Liver (tissue), 9 donors: ENCODE data around the gene RYR2. TPM values are rescaled to one million over a fixed set of nuclear protein-coding genes. Genes with fewer than 3 reads are reported as not detected.

Experiments
- DNase-seq: peaks from one replicate; pipeline ENCODE4 v3.0.0-alpha.2; 2017; ENCODE audit warnings: low spot score
- H3K27ac ChIP-seq, 2 donors: one replicate each; pipeline ENCODE4 v1.7.0; 2013; ENCODE audit warnings: inconsistent platforms in 2 of 2, low read length in 2 of 2, control low read depth in 1 of 2, low read depth in 1 of 2, mild to moderate bottlenecking in 1 of 2
- H3K27me3 ChIP-seq, 4 donors: one replicate each; pipeline versions ENCODE4 v1.6.1 to v1.7.0; 2013; ENCODE audit warnings: low read length in 3 of 4, inconsistent platforms in 1 of 4, mild to moderate bottlenecking in 1 of 4, moderate library complexity in 1 of 4; ENCODE audit not compliant: control insufficient read depth in 4 of 4, insufficient read depth in 4 of 4
- H3K36me3 ChIP-seq, 4 donors: one replicate each; pipeline versions ENCODE4 v1.6.1 to v1.7.0; 2013; ENCODE audit warnings: low read length in 3 of 4, mild to moderate bottlenecking in 3 of 4, low read depth in 1 of 4, moderate library complexity in 1 of 4; ENCODE audit not compliant: control insufficient read depth in 4 of 4, insufficient read depth in 3 of 4
- H3K4me1 ChIP-seq, 4 donors: one replicate each; pipeline versions ENCODE4 v1.6.1 to v1.7.0; 2013; ENCODE audit warnings: low read length in 3 of 4, mild to moderate bottlenecking in 3 of 4, moderate library complexity in 1 of 4; ENCODE audit not compliant: control insufficient read depth in 4 of 4, insufficient read depth in 4 of 4
- H3K4me3 ChIP-seq, 3 donors: one replicate each; pipeline versions ENCODE4 v1.6.1 to v1.7.0; 2013; ENCODE audit warnings: low read length in 3 of 3, control low read depth in 1 of 3, low read depth in 1 of 3, mild to moderate bottlenecking in 1 of 3
- H3K9ac ChIP-seq, 2 donors: one replicate each; pipeline ENCODE4 v1.7.0; 2013; ENCODE audit warnings: low read length in 2 of 2, mild to moderate bottlenecking in 2 of 2, moderate library complexity in 2 of 2, control low read depth in 1 of 2, low read depth in 1 of 2
- H3K9me3 ChIP-seq, 4 donors: one replicate each; pipeline versions ENCODE4 v1.6.1 to v1.7.0; 2013; ENCODE audit warnings: low read length in 3 of 4; ENCODE audit not compliant: control insufficient read depth in 4 of 4
- ATF3 ChIP-seq: IDR thresholded peaks from 2 replicates; pipeline ENCODE4 v1.6.1; 2016; ENCODE audit warnings: antibody characterized with exemption
- EGR1 ChIP-seq, 2 donors: IDR thresholded peaks; 2 replicates each; pipeline ENCODE4 v1.6.1; 2016 to 2018; ENCODE audit warnings: antibody characterized with exemption in 2 of 2, low read depth in 2 of 2
- FOXA2 ChIP-seq: IDR thresholded peaks from 2 replicates; pipeline ENCODE4 v1.6.1; 2016; ENCODE audit warnings: antibody characterized with exemption
- GABPA ChIP-seq, 2 donors: IDR thresholded peaks in 1 of 2; conservative IDR thresholded peaks in 1 of 2; 2 replicates each; pipeline ENCODE4 v1.6.1; 2016; ENCODE audit warnings: antibody characterized with exemption in 2 of 2, mild to moderate bottlenecking in 1 of 2, moderate library complexity in 1 of 2
- HNF4A ChIP-seq, 2 donors: conservative IDR thresholded peaks; 2 replicates each; pipeline ENCODE4 v1.6.1; 2016; ENCODE audit warnings: antibody characterized with exemption in 2 of 2, mild to moderate bottlenecking in 2 of 2
- HNF4G ChIP-seq: IDR thresholded peaks from 2 replicates; pipeline ENCODE4 v1.6.1; 2016; ENCODE audit warnings: antibody characterized with exemption
- JUND ChIP-seq, 2 donors: IDR thresholded peaks; 2 replicates each; pipeline ENCODE4 v1.6.1; 2016; ENCODE audit warnings: antibody characterized with exemption in 2 of 2
- MAX ChIP-seq: IDR thresholded peaks from 2 replicates; pipeline ENCODE4 v1.6.1; 2016; ENCODE audit warnings: antibody characterized with exemption
- NR2F2 ChIP-seq: IDR thresholded peaks from 2 replicates; pipeline ENCODE4 v1.6.1; 2016; ENCODE audit warnings: antibody characterized with exemption
- RAD21 ChIP-seq, 2 donors: IDR thresholded peaks; 2 replicates each; pipeline ENCODE4 v1.6.1; 2016; ENCODE audit warnings: antibody characterized with exemption in 2 of 2, mild to moderate bottlenecking in 2 of 2
- REST ChIP-seq: IDR thresholded peaks from 2 replicates; pipeline ENCODE4 v1.6.1; 2016; ENCODE audit warnings: antibody characterized with exemption, mild to moderate bottlenecking
- RXRA ChIP-seq, 2 donors: IDR thresholded peaks; 2 replicates each; pipeline ENCODE4 v1.6.1; 2017 to 2018; ENCODE audit warnings: antibody characterized with exemption in 2 of 2, mild to moderate bottlenecking in 1 of 2
- SP1 ChIP-seq: IDR thresholded peaks from 2 replicates; pipeline ENCODE4 v1.6.1; 2018; ENCODE audit warnings: antibody characterized with exemption, mild to moderate bottlenecking
- TAF1 ChIP-seq: conservative IDR thresholded peaks from 2 replicates; pipeline ENCODE4 v1.6.1; 2016; ENCODE audit warnings: antibody characterized with exemption, mild to moderate bottlenecking
- YY1 ChIP-seq: IDR thresholded peaks from 2 replicates; pipeline ENCODE4 v1.6.1; 2016; ENCODE audit warnings: antibody characterized with exemption, mild to moderate bottlenecking
- WGBS: extraction: QIAGEN DNeasy Blood & Tissue Kit; methylation state at CpG from one replicate; pipeline ENCODE4 v1.1.7; 2013; 5-methylcytosine and 5-hydroxymethylcytosine counted together
- polyA plus RNA-seq, 2 donors: library from polyadenylated mRNA; stranded (reverse) in 1 of 2; unstranded in 1 of 2; fragments of 200-250 nt in 1 of 2; fragments of >200 nt in 1 of 2; fragmentation: Nextera tagmentation in 1 of 2; extraction: Ambion mirVana in 1 of 2; gene quantifications; one replicate each; pipeline versions ENCODE4 v1.2.1 to v1.2.3, GENCODE V29; 2013 to 2015
- total RNA-seq, 2 donors: library from RNA; depleted of rRNA; stranded (reverse); fragments of >200 nt; gene quantifications; one replicate each; pipeline ENCODE4 v1.2.3, GENCODE V29; 2014
- TF ChIP-seq, protein P1 (sequence below): fragments of 150-350 bp; IDR thresholded peaks from 2 replicates; pipeline ENCODE4 v1.5.1; 2017; ENCODE audit warnings: improper control_type of control experiment, low read depth, low read length; ENCODE audit not compliant: missing input control
- TF ChIP-seq, protein P2 (sequence below): IDR thresholded peaks from 2 replicates; pipeline ENCODE4 v1.6.1; 2016; ENCODE audit warnings: antibody characterized with exemption
- donor health status: healthy.
- donor health status: healthy.
- donor health status: healthy.
- donor health status: healthy.
- donor health status: healthy.

Gene RYR2
- total and polyA plus RNA-seq, 4 donors: 0.06 to 0.75 (median 0.31) TPM

GRCh38 chr1:237789619-237790018 is 747.6 kb downstream of the RYR2 start:
- Histone ChIP-seq H3K27me3 (no peaks in the 10 kb centered on the region), H3K27ac (no peak overlapping the region), H3K4me1 (peaks cover 0 to 2% (median 0%) of the 10 kb centered on the region in 4 donors), H3K9ac (no peak overlapping the region), H3K9me3 (no peaks in the 10 kb centered on the region), H3K4me3 (no peak overlapping the region), H3K36me3 (no peaks in the 10 kb centered on the region)
- DNase-seq: no peak
- no peak for TF ChIP-seq HNF4G
- no peak for TF ChIP-seq FOXA2
- TF ChIP-seq RXRA (IDR thresholded peaks at IDR 0.05): no peak
- no peak for TF ChIP-seq NR2F2
- no peak for TF ChIP-seq RAD21 (IDR thresholded peaks at IDR 0.05)
- TF ChIP-seq HNF4A (conservative IDR thresholded peaks at IDR 0.05): no peak
- no peak for TF ChIP-seq ATF3
- TF ChIP-seq, protein P1, sequence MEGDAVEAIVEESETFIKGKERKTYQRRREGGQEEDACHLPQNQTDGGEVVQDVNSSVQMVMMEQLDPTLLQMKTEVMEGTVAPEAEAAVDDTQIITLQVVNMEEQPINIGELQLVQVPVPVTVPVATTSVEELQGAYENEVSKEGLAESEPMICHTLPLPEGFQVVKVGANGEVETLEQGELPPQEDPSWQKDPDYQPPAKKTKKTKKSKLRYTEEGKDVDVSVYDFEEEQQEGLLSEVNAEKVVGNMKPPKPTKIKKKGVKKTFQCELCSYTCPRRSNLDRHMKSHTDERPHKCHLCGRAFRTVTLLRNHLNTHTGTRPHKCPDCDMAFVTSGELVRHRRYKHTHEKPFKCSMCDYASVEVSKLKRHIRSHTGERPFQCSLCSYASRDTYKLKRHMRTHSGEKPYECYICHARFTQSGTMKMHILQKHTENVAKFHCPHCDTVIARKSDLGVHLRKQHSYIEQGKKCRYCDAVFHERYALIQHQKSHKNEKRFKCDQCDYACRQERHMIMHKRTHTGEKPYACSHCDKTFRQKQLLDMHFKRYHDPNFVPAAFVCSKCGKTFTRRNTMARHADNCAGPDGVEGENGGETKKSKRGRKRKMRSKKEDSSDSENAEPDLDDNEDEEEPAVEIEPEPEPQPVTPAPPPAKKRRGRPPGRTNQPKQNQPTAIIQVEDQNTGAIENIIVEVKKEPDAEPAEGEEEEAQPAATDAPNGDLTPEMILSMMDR: no peak
- no peak for TF ChIP-seq TAF1
- TF ChIP-seq SP1: no peak
- no peak for TF ChIP-seq JUND (IDR thresholded peaks at IDR 0.05)
- WGBS: 73% methylated on average over 5 of the region's 5 CpGs

DNA sequence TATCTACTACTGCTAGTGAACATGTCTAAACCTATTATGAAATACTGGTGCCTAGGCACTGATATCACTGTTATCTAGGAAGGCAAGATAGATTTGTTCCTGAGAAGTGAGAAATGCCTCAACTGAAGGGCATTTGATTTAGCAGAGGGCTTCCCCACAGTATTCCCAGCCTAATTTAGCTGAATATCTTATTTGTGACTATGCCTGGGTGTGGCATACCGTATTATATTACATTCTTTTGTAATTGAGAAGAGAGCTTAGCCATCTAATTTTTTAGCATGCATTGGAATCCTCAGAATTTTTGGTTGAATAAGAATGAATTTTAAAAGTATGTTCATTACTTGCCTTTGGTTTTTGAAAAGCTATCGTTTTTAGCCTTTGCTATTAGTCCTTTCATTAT is 749.6 kb downstream of the RYR2 start:
- Histone ChIP-seq H3K9me3 (no peaks in the 10 kb centered on the region), H3K4me3 (no peak overlapping the region), H3K27me3 (no peaks in the 10 kb centered on the region), H3K9ac (no peak overlapping the region), H3K27ac (no peak overlapping the region), H3K4me1 (peaks cover 0 to 2% (median 0%) of the 10 kb centered on the region in 4 donors), H3K36me3 (no peaks in the 10 kb centered on the region)
- WGBS: 81% methylated on average over 2 of the region's 2 CpGs
- no peak for DNase-seq
- TF ChIP-seq GABPA (IDR thresholded peaks at IDR 0.05 in 1 of 2, conservative IDR thresholded peaks at IDR 0.05 in 1 of 2): no peak
- TF ChIP-seq EGR1 (IDR thresholded peaks at IDR 0.05; ENCODE audit: low read depth in 2 of 2): no peak
- TF ChIP-seq, protein P1: no peak

DNA sequence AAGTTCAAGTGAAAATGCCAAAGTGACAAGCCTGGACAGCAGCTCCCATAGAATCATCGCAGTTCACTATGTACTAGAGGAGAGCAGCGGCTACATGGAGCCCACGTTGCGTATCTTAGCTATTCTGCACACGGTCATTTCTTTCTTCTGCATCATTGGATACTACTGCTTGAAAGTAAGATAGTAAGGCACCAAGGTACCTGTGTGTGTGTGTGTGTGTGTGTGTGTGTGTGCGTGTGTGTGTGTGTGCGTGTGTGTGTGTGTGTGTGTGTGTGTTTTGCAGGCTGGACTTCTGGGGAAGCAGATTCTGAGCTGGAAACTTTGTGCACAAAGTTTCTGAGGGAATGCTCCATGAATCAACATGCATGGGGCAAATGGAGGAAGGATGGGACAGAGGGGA is 750.2 kb downstream of the RYR2 start:
- Histone ChIP-seq H3K9ac (no peak overlapping the region), H3K9me3 (no peaks in the 10 kb centered on the region), H3K36me3 (no peaks in the 10 kb centered on the region), H3K27ac (no peak overlapping the region), H3K4me3 (no peak overlapping the region), H3K27me3 (no peaks in the 10 kb centered on the region), H3K4me1 (peaks cover 0 to 2% (median 0%) of the 10 kb centered on the region in 4 donors)
- TF ChIP-seq YY1: no peak
- no peak for TF ChIP-seq TAF1
- TF ChIP-seq SP1: no peak
- no peak for TF ChIP-seq RXRA (IDR thresholded peaks at IDR 0.05)
- no peak for TF ChIP-seq FOXA2
- no peak for TF ChIP-seq MAX
- no peak for TF ChIP-seq JUND (IDR thresholded peaks at IDR 0.05)
- no peak for TF ChIP-seq HNF4G
- no peak for TF ChIP-seq GABPA (IDR thresholded peaks at IDR 0.05 in 1 of 2, conservative IDR thresholded peaks at IDR 0.05 in 1 of 2)
- TF ChIP-seq REST: no peak
- TF ChIP-seq NR2F2: no peak
- TF ChIP-seq RAD21 (IDR thresholded peaks at IDR 0.05): no peak
- TF ChIP-seq, protein P2, sequence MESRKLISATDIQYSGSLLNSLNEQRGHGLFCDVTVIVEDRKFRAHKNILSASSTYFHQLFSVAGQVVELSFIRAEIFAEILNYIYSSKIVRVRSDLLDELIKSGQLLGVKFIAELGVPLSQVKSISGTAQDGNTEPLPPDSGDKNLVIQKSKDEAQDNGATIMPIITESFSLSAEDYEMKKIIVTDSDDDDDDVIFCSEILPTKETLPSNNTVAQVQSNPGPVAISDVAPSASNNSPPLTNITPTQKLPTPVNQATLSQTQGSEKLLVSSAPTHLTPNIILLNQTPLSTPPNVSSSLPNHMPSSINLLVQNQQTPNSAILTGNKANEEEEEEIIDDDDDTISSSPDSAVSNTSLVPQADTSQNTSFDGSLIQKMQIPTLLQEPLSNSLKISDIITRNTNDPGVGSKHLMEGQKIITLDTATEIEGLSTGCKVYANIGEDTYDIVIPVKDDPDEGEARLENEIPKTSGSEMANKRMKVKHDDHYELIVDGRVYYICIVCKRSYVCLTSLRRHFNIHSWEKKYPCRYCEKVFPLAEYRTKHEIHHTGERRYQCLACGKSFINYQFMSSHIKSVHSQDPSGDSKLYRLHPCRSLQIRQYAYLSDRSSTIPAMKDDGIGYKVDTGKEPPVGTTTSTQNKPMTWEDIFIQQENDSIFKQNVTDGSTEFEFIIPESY: no peak
- TF ChIP-seq ATF3: no peak
- WGBS: 74% methylated on average over 7 of the region's 7 CpGs
- DNase-seq: no peak
